Stimulated activated CD8-positive, alpha-beta memory T cell treated with anti-CD3 and anti-CD28 coated beads, Interleukin-7, amount 100 ng/mL, for 48 hours (primary cell): ENCODE results near the gene LMO7.

Experiments
- DNase-seq, 2 donors: peaks; one replicate each; pipeline ENCODE4 v3.0.0-alpha.2; 2020; ENCODE audit warnings: low read depth in 1 of 2; ENCODE audit errors: extremely low read depth in 1 of 2

The LMO7 gene

DNA sequence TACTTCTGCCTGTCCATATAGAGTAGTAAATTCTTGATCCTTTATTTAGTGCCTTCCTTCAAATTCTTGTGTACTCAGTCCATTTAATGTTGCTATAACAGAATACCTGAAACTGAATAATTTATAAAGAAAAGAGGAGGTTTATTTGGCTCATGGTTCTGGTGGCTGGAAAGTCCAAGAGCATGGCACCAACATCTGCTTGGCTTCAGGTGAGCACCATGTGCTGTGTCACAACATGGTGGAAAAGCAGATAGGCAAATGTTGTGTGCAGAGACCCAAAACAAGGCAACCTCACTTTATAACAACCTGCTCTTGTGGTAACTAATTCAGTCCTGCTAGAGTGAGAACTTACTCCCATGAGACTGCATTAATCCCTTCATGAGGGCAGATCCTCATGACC is 195.3 kb downstream of the LMO7 start:
- no peak for DNase-seq

DNA sequence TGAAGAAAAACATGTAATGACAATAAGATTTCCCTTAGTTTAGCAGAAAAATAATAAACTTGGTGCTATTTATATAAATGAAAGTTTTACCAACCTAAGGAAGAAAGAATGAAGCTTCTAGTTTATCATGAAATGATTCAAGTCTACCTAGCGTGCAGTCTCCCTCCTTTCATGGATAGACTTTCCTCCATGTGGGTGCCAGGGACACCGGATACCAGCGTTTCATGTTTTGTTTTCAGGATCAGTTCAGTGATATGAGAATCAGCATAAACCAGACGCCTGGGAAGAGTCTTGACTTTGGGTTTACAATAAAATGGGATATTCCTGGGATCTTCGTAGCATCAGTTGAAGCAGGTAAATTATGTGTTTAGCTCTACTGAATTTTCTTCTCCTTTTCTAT is 196.7 kb downstream of the LMO7 start:
- DNase-seq: no peak

DNA sequence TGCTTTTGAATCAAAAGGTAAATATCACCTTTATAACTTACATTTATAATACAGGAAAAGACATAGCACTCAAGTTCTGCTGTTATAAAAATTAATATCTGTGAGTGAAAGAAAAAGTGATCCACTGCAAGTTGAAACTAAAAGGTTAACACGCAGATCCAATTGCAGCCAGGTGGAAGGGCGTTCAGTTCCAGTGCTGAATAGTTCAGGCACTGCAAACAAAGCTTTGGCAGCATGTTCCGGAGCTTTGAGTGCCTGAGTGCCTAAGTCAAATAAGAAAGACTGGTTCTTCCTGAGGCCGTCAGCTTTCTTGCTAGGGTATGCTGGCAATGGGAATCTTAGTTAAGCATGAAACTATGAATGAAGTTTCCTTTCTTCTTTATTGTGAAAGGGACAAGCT is 200.3 kb downstream of the LMO7 start:
- no peak for DNase-seq

DNA sequence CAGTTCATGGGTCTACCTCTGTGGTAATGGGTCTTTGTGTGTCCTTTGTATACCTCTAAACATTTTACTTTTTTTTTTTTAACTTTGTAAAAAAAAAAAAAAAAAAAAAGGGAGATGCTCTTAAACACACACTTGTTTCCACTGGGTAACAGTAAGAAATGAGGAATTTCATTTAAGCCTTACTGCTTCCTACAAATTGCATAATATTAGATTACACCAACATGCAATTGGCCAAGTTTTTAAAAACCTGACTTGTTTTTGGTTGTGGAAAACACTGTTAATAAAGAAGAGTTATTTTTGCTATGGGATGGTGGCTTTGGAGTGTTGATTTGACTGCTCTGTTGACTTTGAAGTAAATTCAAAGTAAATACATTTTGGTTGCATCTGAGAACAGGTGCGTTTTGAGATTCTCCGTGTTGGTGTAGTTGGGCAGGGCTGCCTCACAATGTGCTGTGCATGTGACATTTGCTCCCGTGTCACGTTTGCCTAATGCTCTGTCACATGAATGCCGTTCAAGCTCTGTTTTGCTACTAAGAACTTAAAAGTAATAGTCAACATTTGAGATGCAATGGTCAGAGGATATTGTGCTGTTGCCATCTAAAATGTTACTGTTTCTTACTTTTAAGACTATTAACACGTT is 202.4 kb downstream of the LMO7 start:
- DNase-seq: no peak

DNA sequence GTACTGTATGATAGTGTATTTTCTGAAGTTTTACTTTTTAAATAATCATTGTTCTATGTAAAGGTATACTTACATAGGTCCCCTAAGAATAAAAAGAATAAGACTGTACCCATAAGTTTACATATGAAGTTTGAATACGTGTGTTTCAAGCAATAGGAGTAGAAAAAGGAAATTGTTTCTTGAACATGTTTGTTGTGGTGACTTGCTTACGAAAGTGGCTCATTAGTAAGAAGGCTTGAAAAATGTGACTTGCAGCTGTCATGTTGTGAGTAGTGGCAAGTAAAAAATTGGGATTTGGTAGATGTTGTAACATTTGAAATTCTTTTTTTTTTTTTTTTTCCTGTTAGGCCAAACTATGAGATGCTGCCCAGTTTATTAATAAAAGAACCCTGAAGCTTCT is 203.3 kb downstream of the LMO7 start:
- DNase-seq: no peak

DNA sequence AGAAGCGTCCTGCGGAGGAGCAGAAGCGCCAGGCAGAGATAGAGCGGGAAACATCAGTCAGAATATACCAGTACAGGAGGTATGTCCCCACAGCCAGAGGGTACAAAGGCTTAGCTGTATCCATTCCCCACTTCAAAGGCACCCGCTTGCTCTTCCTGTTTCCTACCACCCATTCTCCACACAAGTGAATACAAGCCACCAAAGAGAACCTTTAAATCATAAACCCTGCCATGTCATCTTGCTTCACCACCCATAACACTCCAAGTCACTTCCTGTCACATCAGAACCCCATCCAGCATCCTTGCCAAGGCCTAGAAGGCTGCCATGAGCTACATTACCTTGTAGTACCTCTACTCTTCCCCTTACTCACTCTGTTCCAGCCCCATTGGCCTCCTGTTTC is 205.8 kb downstream of the LMO7 start:
- no peak for DNase-seq

DNA sequence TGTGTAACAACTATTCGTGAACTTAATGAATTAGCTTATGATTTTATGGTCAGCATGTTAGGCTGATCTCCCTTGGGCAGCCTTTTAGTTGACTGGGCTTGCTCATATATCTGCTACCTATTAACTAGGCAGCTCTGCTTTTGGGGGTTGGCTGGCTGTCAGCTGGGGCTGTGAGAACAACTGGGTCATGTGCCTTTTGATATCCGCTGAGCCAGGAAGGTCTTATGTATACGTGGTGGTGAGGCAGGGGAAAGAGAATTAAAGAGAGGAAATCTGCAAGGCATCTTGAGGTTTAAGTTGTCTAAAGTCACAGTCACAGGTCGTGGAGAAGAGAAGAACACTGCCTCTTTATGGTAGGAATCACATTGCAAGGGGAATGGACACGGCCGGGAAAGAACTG is 206.9 kb downstream of the LMO7 start:
- DNase-seq: no peak

DNA sequence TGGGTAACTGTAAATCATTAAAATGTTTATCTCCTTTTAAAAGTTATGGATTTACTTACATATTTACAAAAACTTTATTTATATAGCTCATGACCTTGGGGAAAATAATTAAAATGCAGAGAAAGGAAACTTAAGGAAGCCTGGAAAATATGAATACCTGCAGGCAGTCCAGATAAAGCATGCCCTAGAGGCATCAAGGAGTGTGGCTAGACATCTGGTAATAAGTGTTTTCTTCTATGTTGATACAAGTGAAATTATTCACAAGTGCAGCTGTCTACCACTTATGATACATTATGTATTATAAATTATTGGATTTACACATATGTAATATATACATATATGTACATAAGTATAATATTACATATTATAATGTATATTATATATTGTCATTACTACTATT is 207.9 kb downstream of the LMO7 start:
- DNase-seq: no peak

DNA sequence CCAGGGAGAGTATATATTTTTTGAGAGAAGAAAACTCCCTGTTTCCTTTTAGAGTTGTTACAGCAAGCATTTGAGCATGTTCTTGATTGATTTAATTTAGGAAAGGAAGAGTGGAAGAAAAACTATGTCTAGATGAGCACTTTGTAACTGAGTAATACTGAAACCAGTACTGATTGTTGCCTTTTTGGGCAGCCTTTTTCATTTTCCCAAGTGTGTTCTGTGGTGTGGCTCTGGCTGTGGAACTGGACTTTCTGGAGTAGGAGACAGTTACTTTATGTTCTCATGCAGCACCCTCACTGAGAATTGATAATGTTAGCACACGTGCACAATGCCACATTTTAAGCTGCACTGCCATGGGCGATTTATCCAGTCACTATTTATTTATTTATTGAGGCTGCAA is 211.5 kb downstream of the LMO7 start:
- DNase-seq: no peak

DNA sequence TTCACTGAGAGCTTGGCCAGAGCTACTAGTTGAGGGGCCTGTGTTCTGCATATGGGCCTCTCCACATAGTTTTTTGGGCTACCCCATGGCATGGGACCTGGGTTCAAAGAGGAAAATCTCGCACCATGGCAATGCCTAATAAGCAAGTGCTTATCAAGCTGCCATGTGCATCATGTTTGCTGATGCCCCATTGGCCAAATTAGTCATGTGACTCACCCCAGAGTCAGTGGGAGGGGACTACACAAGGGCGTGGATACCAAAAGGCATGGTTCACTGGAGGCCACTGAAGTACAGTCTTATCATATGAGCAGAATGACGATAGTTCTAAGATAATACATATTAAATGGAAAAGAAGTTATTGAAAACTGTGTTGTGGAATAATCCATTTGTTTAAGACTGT is 214.8 kb downstream of the LMO7 start:
- DNase-seq: no peak

DNA sequence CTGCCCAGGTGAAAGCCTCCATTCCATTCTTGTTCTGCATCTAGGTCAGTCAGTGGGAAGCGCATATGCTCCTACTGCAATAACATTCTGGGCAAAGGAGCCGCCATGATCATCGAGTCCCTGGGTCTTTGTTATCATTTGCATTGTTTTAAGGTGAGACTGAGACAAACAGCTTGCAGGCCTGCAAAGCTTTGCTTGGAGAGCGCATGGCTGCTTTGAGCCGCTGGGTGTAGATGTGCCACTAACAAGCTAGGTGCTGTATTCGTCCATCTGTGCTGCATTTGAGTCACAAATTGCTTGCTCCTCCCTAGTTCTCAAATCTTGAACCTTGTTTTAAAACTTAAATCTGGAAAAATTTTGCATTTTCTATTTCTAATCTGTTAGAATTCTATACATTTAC is 219.1 kb downstream of the LMO7 start:
- DNase-seq: no peak

DNA sequence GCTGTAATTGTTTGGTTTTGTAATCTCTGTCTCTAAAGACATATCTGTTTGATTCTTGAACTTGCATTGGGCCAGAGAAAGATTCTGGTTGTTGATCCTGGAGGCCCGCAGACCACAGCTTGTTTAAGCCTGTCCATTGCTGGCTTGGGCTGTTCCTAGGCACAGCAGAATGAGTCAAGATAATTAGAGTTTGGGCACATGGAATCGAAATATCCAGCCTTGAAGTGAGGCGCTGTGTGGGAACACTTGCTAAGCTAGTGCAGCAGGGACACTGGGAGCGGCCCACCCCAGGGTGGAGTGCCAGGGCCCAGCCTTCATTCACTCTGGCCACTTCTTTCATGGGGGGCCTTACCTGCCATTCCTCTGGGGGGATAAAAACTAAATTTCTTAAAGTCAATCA is 219.7 kb downstream of the LMO7 start:
- DNase-seq: no peak

DNA sequence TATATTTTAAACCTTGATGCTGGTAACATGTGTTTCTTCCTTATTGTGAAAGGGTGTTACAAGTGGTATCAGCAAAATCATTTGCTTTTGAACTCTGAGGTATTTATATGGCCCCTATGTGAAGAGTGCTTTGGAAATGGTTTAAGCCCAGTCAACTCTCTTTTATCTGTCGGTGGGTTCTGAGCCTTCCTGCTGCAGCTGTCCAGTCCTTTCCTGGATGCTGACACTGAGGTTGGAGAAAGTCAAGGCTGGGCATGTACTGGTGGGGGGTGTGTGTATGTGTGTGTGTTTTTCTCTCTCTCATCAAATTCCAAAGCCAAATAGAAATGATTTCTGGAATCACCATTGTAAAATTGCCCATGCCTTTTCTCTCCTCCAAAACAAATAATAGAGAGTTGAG is 221.2 kb downstream of the LMO7 start:
- no peak for DNase-seq

DNA sequence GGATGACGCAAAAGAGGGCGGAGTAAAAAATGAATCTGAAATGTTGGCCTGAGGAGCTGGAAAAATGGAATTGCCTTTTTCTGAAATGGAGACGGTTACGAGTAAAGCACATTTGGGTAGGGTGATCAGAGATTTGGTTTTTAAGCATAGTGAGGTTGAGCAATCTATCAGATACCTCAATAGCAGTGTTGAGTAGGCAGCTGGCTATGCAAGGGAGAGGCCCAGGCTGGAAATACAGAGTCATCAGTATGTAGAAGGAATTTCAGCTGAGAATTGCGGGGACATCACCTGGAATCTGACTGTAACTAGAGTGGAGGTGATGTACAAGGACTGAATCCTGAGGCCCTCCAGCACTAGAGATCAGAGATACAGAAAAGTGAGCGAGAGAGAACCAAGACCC is 224.8 kb downstream of the LMO7 start:
- no peak for DNase-seq

DNA sequence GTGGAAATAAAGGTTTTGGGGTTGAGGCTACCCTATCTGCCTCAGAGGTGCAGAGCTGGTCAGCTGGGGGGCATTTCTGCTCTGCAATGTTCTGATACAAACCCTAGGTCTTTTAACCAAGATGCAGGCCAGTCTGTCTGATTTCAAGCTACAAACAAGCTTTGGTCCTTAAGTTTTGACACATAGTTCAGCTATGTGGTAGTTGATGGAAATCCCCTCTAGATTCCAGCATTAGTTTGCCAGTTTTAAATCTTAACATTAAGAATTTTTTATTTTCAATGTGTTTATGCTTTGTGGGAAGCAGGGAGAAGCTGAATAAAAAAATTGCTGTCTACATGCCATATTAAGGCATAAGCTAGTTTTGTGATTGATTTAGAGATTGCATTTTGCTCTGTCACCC is 225.7 kb downstream of the LMO7 start:
- no peak for DNase-seq

DNA sequence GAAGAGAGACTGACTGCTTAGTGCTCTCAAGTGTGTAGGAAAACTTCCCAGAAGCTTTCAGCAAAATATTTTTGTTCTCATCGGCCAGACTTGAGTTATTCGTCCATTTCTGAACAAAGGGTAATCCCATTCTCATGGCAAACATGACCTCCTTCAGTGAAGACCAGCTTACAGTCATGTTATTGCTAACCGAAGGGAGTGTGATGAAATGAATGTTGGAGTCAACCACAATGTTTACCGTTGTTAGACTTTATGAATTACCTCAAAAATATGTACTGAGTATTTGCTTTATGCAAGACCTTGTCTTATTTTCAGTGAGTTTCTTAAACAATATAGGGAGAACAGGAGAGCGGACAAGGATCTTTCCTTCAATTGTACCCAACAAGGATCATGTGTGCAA is 228.6 kb downstream of the LMO7 start:
- DNase-seq: no peak

DNA sequence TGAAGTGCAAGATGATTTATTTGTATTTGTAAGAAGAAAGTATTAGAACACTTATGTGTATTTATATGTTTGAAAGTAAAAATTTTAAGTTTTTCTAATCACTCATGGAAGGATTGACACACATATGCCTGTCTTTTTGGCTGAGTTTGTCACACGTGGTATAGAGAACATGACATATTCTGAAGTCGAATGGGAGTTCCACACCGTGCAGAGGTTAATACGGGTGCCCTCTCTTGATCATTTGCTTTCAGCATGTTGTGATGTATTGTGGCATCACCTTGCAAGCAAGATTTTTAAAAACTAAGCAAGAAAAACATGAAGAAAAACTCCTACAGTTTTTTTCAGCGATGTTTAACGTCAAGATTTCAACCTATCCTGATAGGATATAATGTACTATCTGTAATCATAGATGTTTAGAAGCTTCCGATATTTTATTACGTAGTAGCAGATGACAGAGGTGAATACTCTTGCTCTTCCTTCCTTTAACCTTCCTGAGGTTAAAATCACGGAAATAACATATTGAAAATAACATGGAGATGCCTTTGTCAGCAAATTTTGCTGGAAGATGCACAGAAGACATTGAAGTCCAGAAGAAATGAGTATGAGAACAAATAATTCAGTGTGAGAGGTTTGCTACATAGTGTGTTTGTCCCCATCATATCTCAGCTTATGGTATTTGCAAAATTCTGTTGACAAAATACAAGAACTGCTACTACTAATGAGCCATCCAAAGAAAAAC is 231.4 kb downstream of the LMO7 start:
- DNase-seq: no peak

DNA sequence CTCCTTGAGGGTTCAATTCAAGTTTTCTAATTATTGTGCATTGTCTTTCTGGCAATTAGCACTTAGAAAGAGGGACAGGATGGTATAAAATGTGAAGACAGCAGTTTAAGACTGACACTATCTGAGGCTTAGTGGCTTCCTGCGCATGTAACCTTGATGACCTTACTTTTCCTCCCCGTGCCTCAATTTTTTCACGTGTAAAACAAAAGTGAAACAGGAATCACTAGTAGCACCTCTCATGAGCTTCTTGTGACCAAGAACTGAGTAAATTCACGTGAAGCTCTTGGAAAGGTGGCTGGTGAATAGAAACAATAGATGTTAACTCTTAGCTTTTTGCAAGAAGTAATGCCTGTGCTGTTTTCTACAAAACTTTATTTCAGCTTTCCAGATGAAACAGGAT is 233.9 kb downstream of the LMO7 start:
- DNase-seq: no peak

DNA sequence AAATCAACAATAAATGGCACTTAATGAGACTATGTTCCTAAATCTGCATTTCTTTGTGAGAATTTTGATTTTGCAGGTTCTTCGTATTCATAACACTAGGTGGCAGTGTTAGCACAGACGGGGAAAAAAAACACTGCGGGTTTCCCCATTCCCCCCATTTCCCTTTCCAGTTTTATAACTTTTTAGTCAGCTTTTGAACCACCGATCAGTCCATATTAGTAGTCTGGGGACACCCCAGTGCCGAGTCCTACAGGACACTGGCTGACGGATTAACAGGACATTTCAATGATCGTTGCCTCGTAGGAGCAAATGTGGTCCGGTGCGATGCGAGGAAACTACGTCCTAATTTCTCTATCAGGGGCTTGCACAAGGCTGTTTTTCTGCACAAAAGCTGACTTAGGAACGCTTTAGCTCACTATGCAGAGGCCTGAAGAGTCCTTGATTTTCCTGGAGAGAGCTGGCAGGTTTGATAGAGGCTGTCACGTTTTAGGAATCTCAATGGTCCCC is 234.3 kb downstream of the LMO7 start:
- no peak for DNase-seq

DNA sequence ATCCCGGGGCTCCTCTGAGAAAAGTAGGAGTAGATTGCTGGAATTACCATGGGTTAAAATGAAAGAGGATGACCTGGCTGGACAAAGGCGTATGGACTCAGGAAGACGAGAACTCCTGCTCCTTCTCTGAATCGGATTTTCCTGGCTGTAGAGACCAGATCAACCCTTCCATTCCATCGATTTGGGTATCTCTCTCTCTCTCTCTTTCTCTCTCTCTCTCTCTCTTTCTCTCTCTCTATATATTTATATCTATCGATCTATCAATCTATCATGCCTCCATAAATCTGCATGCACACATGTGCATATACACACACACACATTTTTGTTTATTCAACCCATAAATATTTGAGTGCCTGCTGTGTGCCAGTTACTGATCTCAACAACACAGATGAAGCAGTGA is 234.9 kb downstream of the LMO7 start:
- DNase-seq: no peak

DNA sequence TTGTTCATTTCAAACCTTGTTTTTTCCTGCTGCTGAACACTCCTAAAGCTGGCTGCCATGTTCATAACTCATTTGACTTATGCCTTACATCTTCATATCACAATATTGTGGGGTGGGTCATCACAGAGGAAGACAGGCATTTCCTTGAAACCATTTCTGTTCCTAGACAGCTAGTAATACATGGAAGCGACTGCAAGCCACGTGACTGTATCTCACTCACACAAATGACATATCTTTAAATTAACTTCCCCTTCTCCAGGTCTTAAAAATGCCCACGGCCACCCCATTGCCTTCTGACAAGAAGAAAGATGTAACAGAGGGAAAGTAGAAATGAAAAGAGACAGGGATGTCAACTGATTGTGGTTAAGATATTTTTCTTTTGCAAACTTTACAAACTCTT is 236.8 kb downstream of the LMO7 start:
- no peak for DNase-seq

DNA sequence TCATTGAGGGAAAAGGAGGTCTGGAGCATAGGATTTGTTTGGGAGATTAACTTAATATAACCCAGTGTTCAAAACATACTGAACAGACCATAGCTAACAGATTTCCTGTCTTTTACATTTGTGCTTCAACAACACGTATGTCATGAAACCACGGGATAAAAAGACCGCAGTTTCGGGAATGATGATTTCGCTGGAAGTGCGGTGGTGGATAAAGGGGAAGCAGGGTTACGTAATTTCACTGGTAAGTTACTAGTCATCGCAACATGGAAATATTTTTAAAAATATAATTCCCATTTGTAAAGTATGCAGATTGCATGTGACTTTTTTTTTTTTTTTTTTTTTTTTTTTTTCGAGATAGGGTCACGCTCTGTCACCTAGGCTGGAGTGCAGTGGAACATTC is 237.4 kb downstream of the LMO7 start:
- DNase-seq: no peak

DNA sequence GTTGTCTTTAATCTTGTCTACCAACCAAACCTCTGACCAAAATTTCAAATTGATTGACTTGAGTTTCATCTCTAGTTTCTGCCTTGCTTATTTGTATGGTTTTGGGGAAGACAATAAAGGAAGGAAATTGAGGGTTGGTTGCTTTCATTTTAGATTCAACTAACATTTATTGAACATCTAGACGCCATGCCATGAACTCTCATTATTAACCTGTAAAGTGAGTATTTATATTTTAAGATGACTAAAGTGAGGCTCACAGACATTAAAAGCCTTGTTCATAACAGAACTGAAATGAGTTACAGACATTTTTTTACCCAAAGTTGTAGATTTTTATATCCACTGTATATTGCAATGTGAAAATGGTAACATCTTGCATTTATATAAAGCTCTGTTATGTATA is 239.3 kb downstream of the LMO7 start:
- DNase-seq: no peak
